Type B pancreatic cell (in vitro differentiated cells): Measurements from ENCODE around the gene TOR4A. TPM values are rescaled to one million over a fixed set of nuclear protein-coding genes. Genes with fewer than 3 reads are reported as not detected.
A peak's percentile ranks its signal among the peaks of the same experiment; 100 is the strongest.
"Not testable (repeated sequence)": the region's sequence is repeated elsewhere in the genome, so short reads cannot be mapped to it uniquely, and the experiment has no call there.

Experiments
- DNase-seq: peaks from one replicate; pipeline ENCODE4 v3.0.0; 2021; ENCODE audit warnings: mixed read lengths; ENCODE audit not compliant: unreplicated experiment; ENCODE audit errors: extremely low spot score
- H3K27ac Mint-ChIP-seq: 2 replicates; pipeline ENCODE4 v1.8.0; 2021; ENCODE audit warnings: mild to moderate bottlenecking, mixed read lengths
- H3K27me3 Mint-ChIP-seq: 2 replicates; pipeline ENCODE4 v1.8.0; 2021; ENCODE audit warnings: mixed read lengths
- H3K36me3 Mint-ChIP-seq: 2 replicates; pipeline ENCODE4 v1.8.0; 2021; ENCODE audit warnings: mixed read lengths
- H3K4me1 Mint-ChIP-seq: one replicate; pipeline ENCODE4 v1.8.0; 2021; ENCODE audit warnings: mixed read lengths; ENCODE audit not compliant: unreplicated experiment
- H3K4me3 Mint-ChIP-seq: 2 replicates; pipeline ENCODE4 v1.8.0; 2021; ENCODE audit warnings: mild to moderate bottlenecking, mixed read lengths
- H3K9me3 Mint-ChIP-seq: 2 replicates; pipeline ENCODE4 v1.8.0; 2021; ENCODE audit warnings: mixed read lengths
- CTCF ChIP-seq: fragments of 200-600 bp; sonication (generic); conservative IDR thresholded peaks from 2 replicates; pipeline ENCODE4 v1.5.0; 2021; ENCODE audit warnings: antibody characterized with exemption, mild to moderate bottlenecking
- total RNA-seq: library from RNA; stranded (reverse); gene quantifications from 2 replicates; pipeline ENCODE4 v1.2.1, GENCODE V29; 2021; ENCODE audit warnings: low replicate concordance

The TOR4A gene
- total RNA-seq, 1 donor from 2014 or later, result 4.5 TPM

- TF ChIP-seq CTCF, result no peak
- Mint-ChIP-seq H3K9me3 (no peaks in the 10 kb centered on the region), H3K36me3 (peaks cover 13% of the 10 kb centered on the region), H3K27ac (peak overlapping the region; percentile 26), H3K27me3 (peaks cover 4% of the 10 kb centered on the region), H3K4me3 (no peak overlapping the region), H3K4me1 (peaks cover 17% of the 10 kb centered on the region)
- DNase-seq, result no peak
Measured at GRCh38 chr9:137237759-137238726, 39.5 kb upstream of the TOR4A start.

- H3K27ac Mint-ChIP-seq, result peak overlapping the region; percentile 78
- peak overlapping the region; percentile 84 for H3K4me3 Mint-ChIP-seq
- H3K4me1 Mint-ChIP-seq, result peaks cover 26% of the 10 kb centered on the region
- H3K36me3 Mint-ChIP-seq, result peaks cover 17% of the 10 kb centered on the region
- not testable (repeated sequence) for H3K27me3 Mint-ChIP-seq, DNase-seq, H3K9me3 Mint-ChIP-seq
Measured at GRCh38 chr9:137239541-137240200, 37.9 kb upstream of the TOR4A start.

GRCh38 chr9:137240318-137240840, 37.1 kb upstream of the TOR4A start:
- H3K27ac Mint-ChIP-seq, result peak overlapping the region; percentile 78
- H3K4me3 Mint-ChIP-seq, result peak overlapping the region; percentile 84
- DNase-seq, result no peak
- H3K4me1 Mint-ChIP-seq, result peaks cover 26% of the 10 kb centered on the region
- TF ChIP-seq CTCF, result peak; percentile 25
- no peaks in the 10 kb centered on the region for H3K9me3 Mint-ChIP-seq
- H3K27me3 Mint-ChIP-seq, result peaks cover 4% of the 10 kb centered on the region
- H3K36me3 Mint-ChIP-seq, result peaks cover 17% of the 10 kb centered on the region

GRCh38 chr9:137240841-137241489, 36.6 kb upstream of the TOR4A start, which contains the start of gene TUBB4B:
TSS of gene TUBB4B (plus strand) at chr9:137241287. CDS start at chr9:137241361, 74 bp downstream.
- H3K4me3 Mint-ChIP-seq, result peak within 1 kb of the TSS; percentile 98
- peak; percentile 2 for TF ChIP-seq CTCF
- DNase-seq, result peak; percentile 99
- peaks cover 4% of the 10 kb centered on the region for H3K27me3 Mint-ChIP-seq
- no peaks in the 10 kb centered on the region for H3K9me3 Mint-ChIP-seq
- H3K36me3 Mint-ChIP-seq, result peaks cover 17% of the 10 kb centered on the region
- peaks cover 26% of the 10 kb centered on the region for H3K4me1 Mint-ChIP-seq
- H3K27ac Mint-ChIP-seq, result peak within 1 kb of the TSS; percentile 99

- no peak for DNase-seq
- Mint-ChIP-seq H3K4me3 (peak overlapping the region; percentile 89), H3K27ac (peak overlapping the region; percentile 99)
Measured at GRCh38 chr9:137241490-137242268, 35.8 kb upstream of the TOR4A start.

More at GRCh38 chr9:137241490-137242268, 35.8 kb upstream of the TOR4A start:
- Mint-ChIP-seq H3K4me1 (peaks cover 26% of the 10 kb centered on the region), H3K36me3 (peaks cover 17% of the 10 kb centered on the region), H3K9me3 (no peaks in the 10 kb centered on the region), H3K27me3 (peaks cover 4% of the 10 kb centered on the region)
- no peak for TF ChIP-seq CTCF
